Measurements from ENCODE around the gene PORCN.

DNA sequence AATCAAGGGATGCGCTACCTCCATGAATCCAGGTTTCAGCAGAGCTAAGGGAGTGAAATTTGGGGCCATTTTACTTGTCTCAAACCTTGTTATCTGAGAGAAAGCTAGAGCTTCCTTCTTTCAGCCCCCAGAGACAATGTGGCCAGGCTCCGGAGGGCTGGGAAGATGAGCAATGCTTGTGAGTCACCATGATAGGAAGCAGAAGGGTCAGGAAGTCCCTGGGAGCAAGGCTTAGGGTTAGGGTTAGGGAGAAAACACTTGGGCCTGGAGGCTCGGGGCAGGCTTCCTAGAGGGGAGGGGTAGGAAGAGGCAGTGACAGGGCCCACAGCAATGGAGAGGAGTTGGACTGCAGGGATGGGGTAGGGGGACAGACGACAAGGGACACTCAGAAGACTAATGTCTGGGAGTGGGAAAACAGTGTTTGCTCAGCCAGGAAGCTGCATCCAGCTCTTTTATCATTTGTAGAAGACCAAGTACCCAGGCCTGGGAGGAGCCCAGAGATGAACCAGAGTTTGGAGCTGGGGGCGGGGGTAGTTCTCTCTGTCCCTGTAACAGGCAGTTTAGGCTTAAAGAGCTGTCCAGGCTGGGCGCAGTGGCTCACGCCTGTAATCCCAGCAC lies 16.4 kb upstream of the PORCN start:
- TF ChIP-seq NR3C1 (CRISPR knock-in tag; conservative IDR thresholded peaks at IDR 0.05; ENCODE audit: low read depth) (no peak), ESRRA (CRISPR knock-in tag; IDR thresholded peaks at IDR 0.05; ENCODE audit: borderline replicate concordance) (no peak), NR2C2 (CRISPR knock-in tag; IDR thresholded peaks at IDR 0.05) (no peak)
- TF ChIP-seq, protein P1, sequence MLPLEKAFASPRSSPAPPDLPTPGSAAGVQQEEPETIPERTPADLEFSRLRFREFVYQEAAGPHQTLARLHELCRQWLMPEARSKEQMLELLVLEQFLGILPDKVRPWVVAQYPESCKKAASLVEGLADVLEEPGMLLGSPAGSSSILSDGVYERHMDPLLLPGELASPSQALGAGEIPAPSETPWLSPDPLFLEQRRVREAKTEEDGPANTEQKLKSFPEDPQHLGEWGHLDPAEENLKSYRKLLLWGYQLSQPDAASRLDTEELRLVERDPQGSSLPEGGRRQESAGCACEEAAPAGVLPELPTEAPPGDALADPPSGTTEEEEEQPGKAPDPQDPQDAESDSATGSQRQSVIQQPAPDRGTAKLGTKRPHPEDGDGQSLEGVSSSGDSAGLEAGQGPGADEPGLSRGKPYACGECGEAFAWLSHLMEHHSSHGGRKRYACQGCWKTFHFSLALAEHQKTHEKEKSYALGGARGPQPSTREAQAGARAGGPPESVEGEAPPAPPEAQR (CRISPR knock-in tag; IDR thresholded peaks at IDR 0.05), result no peak

All from WTC11 (cell line).